HFFc6 (cell line): ENCODE data around the gene ADCY9. TPM values are rescaled to one million over a fixed set of nuclear protein-coding genes. Genes with fewer than 3 reads are reported as not detected.

Experiments used
- DNase-seq: peaks from one replicate; pipeline ENCODE4 v3.0.0-alpha.2; 2018
- H3K27ac Mint-ChIP-seq: 2 replicates; pipeline ENCODE4 v1.8.0; 2020; ENCODE audit warnings: mild to moderate bottlenecking, mixed read lengths
- H3K27me3 Mint-ChIP-seq: 2 replicates; pipeline ENCODE4 v1.8.0; 2021; ENCODE audit warnings: mild to moderate bottlenecking, moderate library complexity, mixed read lengths; ENCODE audit not compliant: insufficient read depth
- H3K36me3 Mint-ChIP-seq: 2 replicates; pipeline ENCODE4 v1.8.0; 2021; ENCODE audit warnings: low read depth, mixed read lengths
- H3K4me1 Mint-ChIP-seq: 2 replicates; pipeline ENCODE4 v1.8.0; 2020; ENCODE audit warnings: low read depth, mixed read lengths
- H3K4me3 Mint-ChIP-seq: 2 replicates; pipeline ENCODE4 v1.8.0; 2020; ENCODE audit warnings: mild to moderate bottlenecking, moderate library complexity, mixed read lengths
- H3K9me3 Mint-ChIP-seq: 2 replicates; pipeline ENCODE4 v1.8.0; 2020; ENCODE audit warnings: mild to moderate bottlenecking, mixed read lengths
- CTCF ChIP-seq: fragments of 200-600 bp; sonication (generic); IDR thresholded peaks from 2 replicates; pipeline ENCODE4 v1.5.0; 2021; ENCODE audit warnings: antibody characterized with exemption, mild to moderate bottlenecking
- total RNA-seq, 6 experiments: library from RNA; stranded (reverse); fragmentation: NEBNext Ultra II Directional; extraction: Animal tissue kit (Norgen Biotek cat#: 25700); gene quantifications; 2 replicates in 1 of 6; 3 replicates in 5 of 6; pipeline ENCODE4 v1.2.3, GENCODE V29; 2021

Gene ADCY9
- total RNA-seq, 6 experiments from 2014 or later = 20.8 to 24.8 (median 22.6) TPM

GRCh38 chr16:4135537-4135936, 19.3 kb upstream of the ADCY9 start:
- TF ChIP-seq CTCF = no peak
- Mint-ChIP-seq H3K27me3 (peaks cover 6% of the 10 kb centered on the region), H3K27ac (no peak overlapping the region), H3K9me3 (peaks cover 11% of the 10 kb centered on the region; the same call in 1 of the 2 replicates), H3K4me3 (no peak overlapping the region), H3K4me1 (peaks cover 16% of the 10 kb centered on the region), H3K36me3 (peaks cover 7% of the 10 kb centered on the region; the same call in 1 of the 2 replicates)
- no peak for DNase-seq

- Mint-ChIP-seq H3K9me3 (peaks cover 9% of the 10 kb centered on the region; the same call in 1 of the 2 replicates), H3K27me3 (peaks cover 5% of the 10 kb centered on the region), H3K4me1 (peaks cover 13% of the 10 kb centered on the region), H3K36me3 (no peaks in the 10 kb centered on the region; the same call in 1 of the 2 replicates), H3K4me3 (no peak overlapping the region), H3K27ac (no peak overlapping the region)
- no peak for DNase-seq
- TF ChIP-seq CTCF = no peak
Measured at GRCh38 chr16:4133897-4134372, 17.7 kb upstream of the ADCY9 start.

- no peaks in the 10 kb centered on the region for H3K36me3 Mint-ChIP-seq
- no peaks in the 10 kb centered on the region for H3K9me3 Mint-ChIP-seq
- H3K4me3 Mint-ChIP-seq = no peak overlapping the region
- DNase-seq = no peak
- no peak overlapping the region for H3K27ac Mint-ChIP-seq
- no peak for TF ChIP-seq CTCF
- H3K27me3 Mint-ChIP-seq = peaks cover 7% of the 10 kb centered on the region
- peaks cover 6% of the 10 kb centered on the region; the same call in 1 of the 2 replicates for H3K4me1 Mint-ChIP-seq
Measured at GRCh38 chr16:4131621-4132020, 15.4 kb upstream of the ADCY9 start.

- no peaks in the 10 kb centered on the region for H3K36me3 Mint-ChIP-seq
- H3K27ac Mint-ChIP-seq = no peak overlapping the region
- no peak for TF ChIP-seq CTCF
- H3K9me3 Mint-ChIP-seq = no peaks in the 10 kb centered on the region
- H3K4me3 Mint-ChIP-seq = no peak overlapping the region
- H3K27me3 Mint-ChIP-seq = peaks cover 9% of the 10 kb centered on the region
- peaks cover 13% of the 10 kb centered on the region for H3K4me1 Mint-ChIP-seq
- DNase-seq = no peak
Measured at GRCh38 chr16:4124535-4125294, 8.5 kb upstream of the ADCY9 start.

- Mint-ChIP-seq H3K27ac (no peak overlapping the region), H3K27me3 (peaks cover 9% of the 10 kb centered on the region), H3K4me1 (peaks cover 13% of the 10 kb centered on the region), H3K36me3 (no peaks in the 10 kb centered on the region), H3K4me3 (peak overlapping the region; percentile 1; the same call in 1 of the 2 replicates), H3K9me3 (no peaks in the 10 kb centered on the region)
- DNase-seq = peak; percentile 60
- TF ChIP-seq CTCF = no peak
Measured at GRCh38 chr16:4123616-4124300, 7.5 kb upstream of the ADCY9 start.
